SK-N-SH (cell line): Measurements from ENCODE around the gene CKMT2.

Experiments used
- CTCF ChIP-seq: fragments of 200-600 bp; sonication (generic); IDR thresholded peaks from 2 replicates; pipeline ENCODE4 v1.6.1; 2017; ENCODE audit warnings: antibody characterized with exemption, mild to moderate bottlenecking, moderate library complexity
- GABPA ChIP-seq: IDR thresholded peaks from 2 replicates; pipeline ENCODE4 v1.4.0; 2012; ENCODE audit warnings: low read depth, mild to moderate bottlenecking
- NRF1 ChIP-seq: IDR thresholded peaks from 2 replicates; pipeline ENCODE4 v1.6.1; 2012; ENCODE audit warnings: low read depth, mild to moderate bottlenecking, low read length
- POLR2AphosphoS5 ChIP-seq: IDR thresholded peaks from 2 replicates; pipeline ENCODE4 v1.6.1; 2012; ENCODE audit warnings: low read depth, low read length
- RXRA ChIP-seq: IDR thresholded peaks from 2 replicates; pipeline ENCODE4 v1.4.0; 2012; ENCODE audit warnings: low read depth, mild to moderate bottlenecking, borderline replicate concordance

GRCh38 chr5:81269751-81270393 is 36.8 kb downstream of the CKMT2 start:
- TF ChIP-seq POLR2AphosphoS5 (no peak), CTCF (no peak), RXRA (no peak), GABPA (no peak), NRF1 (no peak)
